HL-60 (cell line): ENCODE data around the gene KANTR.

Experiments
- DNase-seq, 2 experiments: peaks; one replicate each; pipeline ENCODE4 v3.0.0-alpha.2; 2010 to 2020; ENCODE audit warnings: low read depth in 1 of 2, low spot score in 1 of 2
- H3K27ac ChIP-seq: fragments of 250-450 bp; sonication (Bioruptor Pico); replicated peaks from 2 replicates; pipeline ENCODE4 v1.5.1; 2020; ENCODE audit warnings: mild to moderate bottlenecking, moderate library complexity
- H3K27me3 ChIP-seq: fragments of 250-450 bp; sonication (Bioruptor Pico); 2 replicates; pipeline ENCODE4 v1.5.1; 2021; ENCODE audit warnings: mild to moderate bottlenecking, moderate library complexity; ENCODE audit not compliant: insufficient read depth, poor library complexity, severe bottlenecking
- H3K4me3 ChIP-seq: replicated peaks from 2 replicates; pipeline ENCODE4 v1.5.1; 2011; ENCODE audit warnings: mild to moderate bottlenecking, control low read depth, low read length; ENCODE audit not compliant: insufficient read depth
- GABPA ChIP-seq: IDR thresholded peaks from 2 replicates; pipeline ENCODE4 v1.6.1; 2012; ENCODE audit warnings: low read depth
- POLR2AphosphoS5 ChIP-seq: IDR thresholded peaks from 2 replicates; pipeline ENCODE4 v1.6.1; 2012; ENCODE audit warnings: low read depth
- SPI1 ChIP-seq: IDR thresholded peaks from 2 replicates; pipeline ENCODE4 v1.6.1; 2012; ENCODE audit warnings: low read depth, mild to moderate bottlenecking, borderline replicate concordance
- TF ChIP-seq, protein P1 (sequence below): IDR thresholded peaks from 2 replicates; pipeline ENCODE4 v1.6.1; 2012; ENCODE audit warnings: low read depth; ENCODE audit not compliant: insufficient replicate concordance
- TF ChIP-seq, protein P2 (sequence below): IDR thresholded peaks from one replicate; pipeline ENCODE4 v1.5.1; 2011; ENCODE audit warnings: low read length, control low read depth, inconsistent platforms; ENCODE audit not compliant: insufficient read depth

The KANTR gene

GRCh38 chrX:53089224-53089842, 4.6 kb upstream of the KANTR start:
- Histone ChIP-seq H3K27ac (no peak overlapping the region), H3K4me3 (no peak overlapping the region), H3K27me3 (no peaks in the 10 kb centered on the region)
- TF ChIP-seq POLR2AphosphoS5 = no peak
- TF ChIP-seq, protein P1, sequence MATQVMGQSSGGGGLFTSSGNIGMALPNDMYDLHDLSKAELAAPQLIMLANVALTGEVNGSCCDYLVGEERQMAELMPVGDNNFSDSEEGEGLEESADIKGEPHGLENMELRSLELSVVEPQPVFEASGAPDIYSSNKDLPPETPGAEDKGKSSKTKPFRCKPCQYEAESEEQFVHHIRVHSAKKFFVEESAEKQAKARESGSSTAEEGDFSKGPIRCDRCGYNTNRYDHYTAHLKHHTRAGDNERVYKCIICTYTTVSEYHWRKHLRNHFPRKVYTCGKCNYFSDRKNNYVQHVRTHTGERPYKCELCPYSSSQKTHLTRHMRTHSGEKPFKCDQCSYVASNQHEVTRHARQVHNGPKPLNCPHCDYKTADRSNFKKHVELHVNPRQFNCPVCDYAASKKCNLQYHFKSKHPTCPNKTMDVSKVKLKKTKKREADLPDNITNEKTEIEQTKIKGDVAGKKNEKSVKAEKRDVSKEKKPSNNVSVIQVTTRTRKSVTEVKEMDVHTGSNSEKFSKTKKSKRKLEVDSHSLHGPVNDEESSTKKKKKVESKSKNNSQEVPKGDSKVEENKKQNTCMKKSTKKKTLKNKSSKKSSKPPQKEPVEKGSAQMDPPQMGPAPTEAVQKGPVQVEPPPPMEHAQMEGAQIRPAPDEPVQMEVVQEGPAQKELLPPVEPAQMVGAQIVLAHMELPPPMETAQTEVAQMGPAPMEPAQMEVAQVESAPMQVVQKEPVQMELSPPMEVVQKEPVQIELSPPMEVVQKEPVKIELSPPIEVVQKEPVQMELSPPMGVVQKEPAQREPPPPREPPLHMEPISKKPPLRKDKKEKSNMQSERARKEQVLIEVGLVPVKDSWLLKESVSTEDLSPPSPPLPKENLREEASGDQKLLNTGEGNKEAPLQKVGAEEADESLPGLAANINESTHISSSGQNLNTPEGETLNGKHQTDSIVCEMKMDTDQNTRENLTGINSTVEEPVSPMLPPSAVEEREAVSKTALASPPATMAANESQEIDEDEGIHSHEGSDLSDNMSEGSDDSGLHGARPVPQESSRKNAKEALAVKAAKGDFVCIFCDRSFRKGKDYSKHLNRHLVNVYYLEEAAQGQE = no peak
- TF ChIP-seq, protein P2, sequence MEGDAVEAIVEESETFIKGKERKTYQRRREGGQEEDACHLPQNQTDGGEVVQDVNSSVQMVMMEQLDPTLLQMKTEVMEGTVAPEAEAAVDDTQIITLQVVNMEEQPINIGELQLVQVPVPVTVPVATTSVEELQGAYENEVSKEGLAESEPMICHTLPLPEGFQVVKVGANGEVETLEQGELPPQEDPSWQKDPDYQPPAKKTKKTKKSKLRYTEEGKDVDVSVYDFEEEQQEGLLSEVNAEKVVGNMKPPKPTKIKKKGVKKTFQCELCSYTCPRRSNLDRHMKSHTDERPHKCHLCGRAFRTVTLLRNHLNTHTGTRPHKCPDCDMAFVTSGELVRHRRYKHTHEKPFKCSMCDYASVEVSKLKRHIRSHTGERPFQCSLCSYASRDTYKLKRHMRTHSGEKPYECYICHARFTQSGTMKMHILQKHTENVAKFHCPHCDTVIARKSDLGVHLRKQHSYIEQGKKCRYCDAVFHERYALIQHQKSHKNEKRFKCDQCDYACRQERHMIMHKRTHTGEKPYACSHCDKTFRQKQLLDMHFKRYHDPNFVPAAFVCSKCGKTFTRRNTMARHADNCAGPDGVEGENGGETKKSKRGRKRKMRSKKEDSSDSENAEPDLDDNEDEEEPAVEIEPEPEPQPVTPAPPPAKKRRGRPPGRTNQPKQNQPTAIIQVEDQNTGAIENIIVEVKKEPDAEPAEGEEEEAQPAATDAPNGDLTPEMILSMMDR = peak; percentile 60
- no peak for TF ChIP-seq SPI1
- peak in 1 of 2 experiments; percentile 42 for DNase-seq

- TF ChIP-seq, protein P1 = no peak
- TF ChIP-seq, protein P2 = no peak
- TF ChIP-seq GABPA (no peak), SPI1 (no peak), POLR2AphosphoS5 (no peak)
- Histone ChIP-seq H3K4me3 (no peak overlapping the region), H3K27ac (no peak overlapping the region), H3K27me3 (no peaks in the 10 kb centered on the region)
- DNase-seq = no peak
Measured at GRCh38 chrX:53089925-53090324, 4.0 kb upstream of the KANTR start.

DNA sequence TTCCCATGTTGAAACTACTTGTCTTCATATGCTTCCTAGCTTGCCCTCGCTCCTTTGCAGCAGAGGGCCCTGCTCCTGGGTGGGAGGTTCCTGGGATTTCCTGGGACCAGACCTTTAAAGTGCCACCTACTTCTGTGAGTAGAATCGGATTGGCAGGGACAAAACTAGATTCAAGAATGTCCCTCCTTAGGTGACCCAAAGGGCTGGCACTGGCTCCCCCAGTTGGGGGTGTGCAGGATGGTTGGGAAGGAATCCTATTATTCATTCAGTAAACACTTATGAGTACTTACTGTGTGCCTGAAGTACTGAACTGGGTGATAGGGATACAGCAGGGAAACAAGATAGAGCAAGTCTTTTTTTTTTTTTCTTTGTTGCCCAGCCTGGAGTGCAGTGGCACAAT, 2.6 kb upstream of the KANTR start:
- DNase-seq = no peak
- no peak overlapping the region for H3K27ac ChIP-seq
- TF ChIP-seq GABPA (no peak), POLR2AphosphoS5 (no peak), SPI1 (no peak)
- TF ChIP-seq, protein P1 = no peak
- TF ChIP-seq, protein P2 = no peak
- H3K4me3 ChIP-seq = no peak overlapping the region
- H3K27me3 ChIP-seq = no peaks in the 10 kb centered on the region
